HK-2 (cell line): Measurements from ENCODE around the gene C1orf50.
"Not testable (repeated sequence)": the region's sequence is repeated elsewhere in the genome, so short reads cannot be mapped to it uniquely, and the experiment has no call there.

Source experiments
- DNase-seq: peaks from one replicate; pipeline ENCODE4 v3.0.0-alpha.2; 2018; ENCODE audit not compliant: unreplicated experiment

The C1orf50 gene

DNA sequence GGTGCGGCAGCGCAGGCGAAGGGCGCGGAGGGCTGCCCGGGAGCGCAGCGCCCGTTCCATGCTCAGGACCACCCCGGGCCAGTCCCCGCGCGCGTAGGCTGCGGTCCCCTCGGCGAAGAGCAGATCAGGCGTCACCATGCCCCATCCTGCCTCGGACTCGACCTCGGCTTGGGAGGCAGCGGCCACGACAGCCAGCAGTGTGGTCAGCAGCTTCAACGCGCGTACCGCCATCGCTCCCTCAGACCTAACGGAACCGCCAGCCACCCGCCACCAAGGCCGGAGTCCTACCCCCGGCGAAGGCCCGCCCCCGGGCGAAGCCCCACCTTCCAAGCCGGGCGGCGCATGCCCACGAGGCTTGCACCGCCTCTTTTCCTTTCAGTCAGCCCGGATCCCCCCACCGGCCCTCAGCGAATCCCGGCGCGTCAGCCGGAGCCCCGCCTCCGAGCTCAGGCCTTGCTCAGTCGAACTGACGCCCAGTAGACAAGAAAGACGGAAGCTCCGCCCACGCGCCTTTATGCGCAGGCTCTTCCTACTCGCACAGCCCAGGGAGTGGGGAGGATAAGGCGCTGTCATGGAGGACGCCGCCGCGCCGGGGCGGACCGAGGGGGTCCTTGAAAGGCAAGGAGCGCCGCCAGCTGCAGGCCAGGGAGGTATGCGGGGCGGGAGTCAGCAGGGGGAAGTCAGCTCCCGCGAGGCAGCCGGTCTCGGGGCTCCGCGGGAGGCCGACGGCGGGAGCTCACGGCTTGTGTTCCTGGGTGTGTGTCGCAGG lies at the start of gene C1orf50, which contains the start of gene P3H1:
TSS of gene C1orf50 (plus strand) at position 509 of the 769 bp plus-strand sequence. CDS start at position 572, 63 bp downstream.
TSS of gene P3H1 (minus strand) at position 288 of the 769 bp plus-strand sequence. CDS start at position 231, 57 bp downstream.
- DNase-seq, result peak; percentile 99

- DNase-seq, result no peak
Observed at GRCh38 chr1:42720868-42721267, 46.2 kb upstream of the C1orf50 start.

- DNase-seq, result no peak
Observed at GRCh38 chr1:42721926-42722325, 45.1 kb upstream of the C1orf50 start.

GRCh38 chr1:42722403-42722802 lies 44.6 kb upstream of the C1orf50 start:
- not testable (repeated sequence) for DNase-seq

- no peak for DNase-seq
Observed at GRCh38 chr1:42723511-42723910, 43.5 kb upstream of the C1orf50 start.

GRCh38 chr1:42725820-42726219 lies 41.2 kb upstream of the C1orf50 start:
- not testable (repeated sequence) for DNase-seq

DNA sequence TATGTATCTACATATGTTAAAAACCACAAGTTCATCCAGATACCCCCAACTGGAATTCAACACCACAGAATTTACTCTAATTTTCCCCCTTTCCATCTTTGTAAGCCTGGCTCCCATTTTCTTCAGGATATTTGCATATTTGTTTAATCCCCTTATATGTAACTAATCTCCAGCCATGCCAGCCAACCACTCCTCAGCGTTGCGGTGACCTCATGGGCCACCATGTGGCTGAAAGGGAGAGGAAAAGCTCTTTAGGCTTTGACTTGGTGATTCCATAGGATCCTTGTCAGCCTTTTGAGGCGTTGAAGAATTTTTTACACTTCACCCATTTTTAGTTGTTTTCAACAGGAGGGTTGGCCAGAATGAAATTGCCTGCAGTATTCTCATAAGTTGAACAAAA lies 37.0 kb upstream of the C1orf50 start:
- no peak for DNase-seq

- no peak for DNase-seq
Observed at GRCh38 chr1:42730988-42731387, 36.1 kb upstream of the C1orf50 start.

GRCh38 chr1:42731585-42731984 lies 35.5 kb upstream of the C1orf50 start:
- DNase-seq, result no peak

DNA sequence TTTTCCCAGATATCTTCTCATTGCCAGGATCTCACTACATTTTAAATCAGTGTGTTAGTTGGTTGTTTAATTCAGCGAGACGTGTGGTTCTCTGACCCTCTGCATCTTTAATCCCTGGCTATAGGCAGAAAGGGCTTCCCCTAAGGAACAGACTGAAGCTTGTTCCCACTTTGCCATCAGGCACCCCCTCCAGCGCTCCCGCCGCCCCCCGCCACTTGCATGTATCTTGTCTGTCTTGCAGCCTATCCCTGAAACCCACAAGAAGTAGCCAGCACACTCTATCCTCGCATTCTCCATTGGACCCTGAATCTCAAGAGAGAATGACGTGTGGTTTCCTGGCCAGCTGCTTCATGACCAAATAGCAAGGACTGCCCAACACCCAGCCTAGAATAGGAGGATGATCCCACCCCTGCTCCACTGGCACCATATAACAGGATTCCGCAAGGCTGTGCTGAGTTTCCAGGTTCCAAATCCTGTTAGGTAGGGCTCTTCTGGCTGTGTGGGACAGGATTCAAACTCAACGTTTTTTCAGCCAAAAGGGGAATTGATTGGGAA lies 34.8 kb upstream of the C1orf50 start:
- DNase-seq, result no peak

GRCh38 chr1:42733415-42734200 lies 33.4 kb upstream of the C1orf50 start:
- DNase-seq, result no peak

GRCh38 chr1:42734201-42735035 lies 32.6 kb upstream of the C1orf50 start:
- no peak for DNase-seq

- DNase-seq, result no peak
Observed at GRCh38 chr1:42735056-42735455, 32.0 kb upstream of the C1orf50 start.

- no peak for DNase-seq
Observed at GRCh38 chr1:42735477-42736105, 31.5 kb upstream of the C1orf50 start.

DNA sequence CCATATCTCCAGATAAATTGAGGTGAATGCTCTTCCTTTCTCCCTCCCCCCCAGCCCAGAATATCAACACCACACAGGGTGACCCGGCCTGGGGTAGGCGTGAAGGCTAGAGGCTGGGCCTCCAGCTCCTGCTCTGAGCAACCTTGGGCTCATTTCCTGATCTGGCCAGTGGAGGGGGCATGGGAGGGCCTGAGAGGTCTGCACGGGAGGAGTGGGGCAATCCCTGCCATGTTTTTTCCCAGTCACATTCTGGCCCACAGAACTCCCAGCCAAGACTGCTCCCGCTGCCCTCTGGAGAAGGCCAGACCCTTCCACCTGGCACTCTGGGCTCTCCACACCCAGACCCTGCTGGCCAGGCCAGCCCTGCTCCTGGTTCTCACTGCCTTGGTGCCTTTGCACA lies 30.9 kb upstream of the C1orf50 start:
- DNase-seq, result peak; percentile 38

DNA sequence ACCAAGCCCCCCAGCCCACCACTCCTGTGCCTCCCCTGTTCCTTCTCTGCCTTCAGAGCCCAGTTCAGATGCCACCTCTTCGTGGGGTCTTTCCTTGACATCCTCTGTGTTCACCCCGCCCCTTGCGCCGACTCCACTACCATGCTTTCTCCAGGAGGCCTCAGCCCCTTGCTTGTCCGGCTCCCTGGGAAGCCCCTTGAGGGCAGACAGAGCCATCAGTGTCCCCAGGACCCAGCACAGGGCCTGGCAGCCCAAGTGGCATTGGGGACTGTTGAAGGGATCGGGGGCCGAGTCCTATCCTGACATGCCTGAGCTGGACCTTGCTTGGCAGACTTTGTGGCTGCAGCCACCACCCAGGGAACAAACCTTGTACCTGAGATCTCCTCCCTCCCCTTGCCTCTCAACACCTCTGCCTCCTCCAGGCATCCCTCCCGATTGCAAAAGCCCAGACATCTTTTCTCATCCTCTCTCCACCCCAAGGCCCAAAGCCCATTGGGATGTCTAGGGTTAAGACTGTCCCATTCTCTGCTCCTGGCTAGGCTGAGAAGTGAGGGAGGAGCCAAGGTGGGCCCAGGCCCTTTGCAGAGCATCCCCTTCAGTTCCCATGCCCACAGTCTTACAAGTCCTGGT lies 30.4 kb upstream of the C1orf50 start:
- no peak for DNase-seq

- no peak for DNase-seq
Observed at GRCh38 chr1:42737257-42737656, 29.8 kb upstream of the C1orf50 start.

DNA sequence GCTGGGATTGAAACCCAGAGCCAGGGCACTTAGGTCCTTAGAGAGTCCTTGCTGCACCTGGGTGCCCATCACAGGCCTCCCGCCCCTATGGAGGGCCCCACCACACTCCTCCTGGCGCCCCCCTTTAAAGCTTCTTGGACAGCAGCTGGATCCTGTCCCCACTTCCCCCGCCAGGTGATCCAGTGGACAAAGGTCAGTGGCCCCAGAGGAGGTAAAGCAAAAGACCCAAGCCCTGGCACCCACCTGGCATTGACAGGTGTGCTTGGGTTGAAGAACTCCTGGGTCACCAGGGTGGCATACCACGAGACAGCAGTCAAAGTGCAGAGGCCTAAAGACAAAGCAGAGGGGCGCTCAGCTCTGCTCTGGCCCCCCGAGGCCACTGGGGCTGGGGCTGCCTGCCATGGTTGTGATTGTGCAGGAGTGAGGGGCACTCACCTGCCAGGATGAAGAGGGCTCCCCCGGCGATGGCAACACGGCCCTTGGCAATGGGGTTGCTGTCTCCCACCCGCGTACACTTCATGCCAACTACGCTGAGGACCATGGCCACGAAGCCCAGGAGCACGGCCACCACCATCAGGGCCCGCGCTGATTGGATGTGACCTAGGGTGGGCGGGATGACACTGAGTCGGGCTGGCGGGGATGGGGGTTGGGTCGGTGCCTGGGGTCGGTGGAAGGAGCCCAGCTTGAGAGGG lies 28.9 kb upstream of the C1orf50 start:
- DNase-seq, result no peak

GRCh38 chr1:42738678-42739226 lies 28.3 kb upstream of the C1orf50 start:
- no peak for DNase-seq
